ENCODE results near the gene KNDC1.
A peak's percentile ranks its signal among the peaks of the same experiment; 100 is the strongest.

KNDC1 gene

DNA sequence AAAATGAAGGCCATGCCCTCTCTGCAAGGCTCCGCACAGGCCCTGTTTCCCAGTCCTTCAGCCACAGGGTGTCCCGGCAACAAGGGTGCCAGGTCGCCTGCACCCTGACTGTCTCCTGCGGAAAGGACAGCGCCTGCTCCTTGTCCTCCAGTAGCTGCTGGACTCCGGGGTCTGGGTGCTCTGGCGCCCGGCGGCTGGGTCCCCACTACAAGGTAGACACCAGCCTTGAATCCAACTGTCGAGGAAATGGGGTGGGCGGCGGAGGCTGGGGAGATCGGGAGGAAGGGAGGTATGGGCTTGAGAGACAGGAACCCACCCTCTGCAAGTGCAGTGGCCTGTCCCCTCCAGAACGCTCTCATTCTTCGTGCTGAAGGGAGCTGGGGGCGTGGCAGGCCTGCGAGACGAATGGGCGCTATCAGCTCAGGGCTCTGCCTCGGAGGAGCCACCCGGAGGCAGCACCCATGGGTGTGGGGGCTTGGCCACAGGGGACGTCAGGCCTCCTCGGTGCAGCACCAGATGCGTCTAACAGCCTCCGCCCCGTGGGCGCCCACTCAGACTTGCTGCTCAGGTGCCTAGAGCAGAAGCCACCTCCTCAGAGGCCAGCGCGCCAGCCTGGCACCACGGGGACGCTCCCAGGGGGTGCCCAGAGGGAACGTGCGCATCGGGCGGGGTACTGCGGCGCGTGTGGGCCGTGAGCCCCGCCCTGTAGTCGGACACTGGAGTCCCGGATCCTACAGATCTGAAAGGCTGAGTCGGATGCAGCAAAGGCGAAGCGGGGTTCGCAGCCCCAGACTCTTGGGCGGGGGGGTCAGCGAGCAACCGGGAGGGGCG, 101.1 kb downstream of the KNDC1 start (continued):
- TF ChIP-seq, protein P1, sequence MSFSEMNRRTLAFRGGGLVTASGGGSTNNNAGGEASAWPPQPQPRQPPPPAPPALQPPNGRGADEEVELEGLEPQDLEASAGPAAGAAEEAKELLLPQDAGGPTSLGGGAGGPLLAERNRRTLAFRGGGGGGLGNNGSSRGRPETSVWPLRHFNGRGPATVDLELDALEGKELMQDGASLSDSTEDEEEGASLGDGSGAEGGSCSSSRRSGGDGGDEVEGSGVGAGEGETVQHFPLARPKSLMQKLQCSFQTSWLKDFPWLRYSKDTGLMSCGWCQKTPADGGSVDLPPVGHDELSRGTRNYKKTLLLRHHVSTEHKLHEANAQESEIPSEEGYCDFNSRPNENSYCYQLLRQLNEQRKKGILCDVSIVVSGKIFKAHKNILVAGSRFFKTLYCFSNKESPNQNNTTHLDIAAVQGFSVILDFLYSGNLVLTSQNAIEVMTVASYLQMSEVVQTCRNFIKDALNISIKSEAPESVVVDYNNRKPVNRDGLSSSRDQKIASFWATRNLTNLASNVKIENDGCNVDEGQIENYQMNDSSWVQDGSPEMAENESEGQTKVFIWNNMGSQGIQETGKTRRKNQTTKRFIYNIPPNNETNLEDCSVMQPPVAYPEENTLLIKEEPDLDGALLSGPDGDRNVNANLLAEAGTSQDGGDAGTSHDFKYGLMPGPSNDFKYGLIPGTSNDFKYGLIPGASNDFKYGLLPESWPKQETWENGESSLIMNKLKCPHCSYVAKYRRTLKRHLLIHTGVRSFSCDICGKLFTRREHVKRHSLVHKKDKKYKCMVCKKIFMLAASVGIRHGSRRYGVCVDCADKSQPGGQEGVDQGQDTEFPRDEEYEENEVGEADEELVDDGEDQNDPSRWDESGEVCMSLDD (tag by site-specific recombination; IDR thresholded peaks at IDR 0.05): peak; percentile 73; the same call in 1 of the 2 replicates
- TF ChIP-seq EGR2 (tag by site-specific recombination; IDR thresholded peaks at IDR 0.05; ENCODE audit: low read depth): peak; percentile 70
- peak; percentile 88 for TF ChIP-seq KLF1 (tag by site-specific recombination; IDR thresholded peaks at IDR 0.05)
- TF ChIP-seq ZBTB17 (tag by site-specific recombination; IDR thresholded peaks at IDR 0.05): 0 out of 2 replicates have a peak, but pooled peaks have one; percentile 13
- TF ChIP-seq, protein P2, sequence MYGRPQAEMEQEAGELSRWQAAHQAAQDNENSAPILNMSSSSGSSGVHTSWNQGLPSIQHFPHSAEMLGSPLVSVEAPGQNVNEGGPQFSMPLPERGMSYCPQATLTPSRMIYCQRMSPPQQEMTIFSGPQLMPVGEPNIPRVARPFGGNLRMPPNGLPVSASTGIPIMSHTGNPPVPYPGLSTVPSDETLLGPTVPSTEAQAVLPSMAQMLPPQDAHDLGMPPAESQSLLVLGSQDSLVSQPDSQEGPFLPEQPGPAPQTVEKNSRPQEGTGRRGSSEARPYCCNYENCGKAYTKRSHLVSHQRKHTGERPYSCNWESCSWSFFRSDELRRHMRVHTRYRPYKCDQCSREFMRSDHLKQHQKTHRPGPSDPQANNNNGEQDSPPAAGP (tag by site-specific recombination; IDR thresholded peaks at IDR 0.05): peak; percentile 59; the same call in 1 of the 2 replicates

DNA sequence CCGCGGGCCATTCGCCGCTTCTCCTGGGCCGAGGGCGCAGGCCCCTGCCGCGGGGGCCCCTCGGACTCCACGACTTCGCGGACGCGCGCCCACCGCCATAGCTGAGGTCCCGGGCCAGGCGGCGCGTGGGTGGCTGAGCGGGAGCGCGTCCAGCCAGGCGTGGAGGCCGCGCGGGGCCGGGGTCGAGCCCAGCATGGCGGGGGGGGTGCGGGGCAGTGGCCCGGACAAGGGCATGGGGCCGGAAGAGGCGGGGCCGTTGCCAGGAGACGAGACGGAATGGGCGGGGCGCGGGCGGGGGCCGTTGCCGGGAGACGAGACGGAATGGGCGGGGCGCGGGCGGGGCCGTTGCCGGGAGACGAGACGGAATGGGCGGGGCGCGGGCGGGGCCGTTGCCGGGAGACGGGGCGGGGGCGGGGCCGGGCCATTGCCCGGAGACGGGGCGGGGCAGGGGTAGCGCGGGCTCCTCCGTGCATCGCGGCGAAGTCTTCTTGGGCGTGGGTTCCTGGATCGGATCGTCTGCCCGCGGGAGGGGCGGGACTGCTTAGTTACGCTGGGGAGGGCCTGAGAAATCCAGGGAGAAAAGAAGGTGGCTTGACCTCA, 101.8 kb downstream of the KNDC1 start:
- POLR2A ChIA-PET: no interaction called here
- Histone ChIP-seq H3K4me1 (ENCODE audit: control insufficient read depth, insufficient read depth, low read length) (peaks cover 3% of the 10 kb centered on the region), H3K27ac (ENCODE audit: extremely low read depth, low read depth, low read length) (peak overlapping the region; percentile 37; the same call in 1 of the 2 replicates), H3K4me3 (ENCODE audit: low read depth, low read length) (peak overlapping the region; percentile 60), H3K9me3 (ENCODE audit: control insufficient read depth, insufficient read depth, low read depth, low read length) (no peaks in the 10 kb centered on the region), H3K36me3 (ENCODE audit: control insufficient read depth in 2 of 2, insufficient read depth in 1 of 2, low read length in 2 of 2) (no peaks in the 10 kb centered on the region)
- CTCF ChIA-PET: interaction anchor here (0.6 kb wide), 1 partner anchor 293 kb away, joined by 3 read pairs; no protein-coding TSS in a partner anchor
- no peak for TF ChIP-seq HOXC10 (CRISPR knock-in tag; IDR thresholded peaks at IDR 0.05)
- TF ChIP-seq, protein P3, sequence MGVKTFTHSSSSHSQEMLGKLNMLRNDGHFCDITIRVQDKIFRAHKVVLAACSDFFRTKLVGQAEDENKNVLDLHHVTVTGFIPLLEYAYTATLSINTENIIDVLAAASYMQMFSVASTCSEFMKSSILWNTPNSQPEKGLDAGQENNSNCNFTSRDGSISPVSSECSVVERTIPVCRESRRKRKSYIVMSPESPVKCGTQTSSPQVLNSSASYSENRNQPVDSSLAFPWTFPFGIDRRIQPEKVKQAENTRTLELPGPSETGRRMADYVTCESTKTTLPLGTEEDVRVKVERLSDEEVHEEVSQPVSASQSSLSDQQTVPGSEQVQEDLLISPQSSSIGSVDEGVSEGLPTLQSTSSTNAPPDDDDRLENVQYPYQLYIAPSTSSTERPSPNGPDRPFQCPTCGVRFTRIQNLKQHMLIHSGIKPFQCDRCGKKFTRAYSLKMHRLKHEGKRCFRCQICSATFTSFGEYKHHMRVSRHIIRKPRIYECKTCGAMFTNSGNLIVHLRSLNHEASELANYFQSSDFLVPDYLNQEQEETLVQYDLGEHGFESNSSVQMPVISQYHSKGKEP (tag by site-specific recombination; IDR thresholded peaks at IDR 0.05): no peak
- no peak for TF ChIP-seq MEIS1 (CRISPR knock-in tag; IDR thresholded peaks at IDR 0.05; ENCODE audit: borderline replicate concordance)
- no peak for TF ChIP-seq ZNF501 (tag by site-specific recombination; IDR thresholded peaks at IDR 0.05)
- TF ChIP-seq ZNF174 (tag by site-specific recombination; IDR thresholded peaks at IDR 0.05): no peak
- no peak for TF ChIP-seq ZNF623 (tag by site-specific recombination; IDR thresholded peaks at IDR 0.05)
- TF ChIP-seq ZNF140 (tag by site-specific recombination; IDR thresholded peaks at IDR 0.05): no peak
- no peak for TF ChIP-seq ZBTB21 (tag by site-specific recombination; IDR thresholded peaks at IDR 0.05)
- no peak for TF ChIP-seq ZNF791 (tag by site-specific recombination; IDR thresholded peaks at IDR 0.05)
- TF ChIP-seq, protein P4, sequence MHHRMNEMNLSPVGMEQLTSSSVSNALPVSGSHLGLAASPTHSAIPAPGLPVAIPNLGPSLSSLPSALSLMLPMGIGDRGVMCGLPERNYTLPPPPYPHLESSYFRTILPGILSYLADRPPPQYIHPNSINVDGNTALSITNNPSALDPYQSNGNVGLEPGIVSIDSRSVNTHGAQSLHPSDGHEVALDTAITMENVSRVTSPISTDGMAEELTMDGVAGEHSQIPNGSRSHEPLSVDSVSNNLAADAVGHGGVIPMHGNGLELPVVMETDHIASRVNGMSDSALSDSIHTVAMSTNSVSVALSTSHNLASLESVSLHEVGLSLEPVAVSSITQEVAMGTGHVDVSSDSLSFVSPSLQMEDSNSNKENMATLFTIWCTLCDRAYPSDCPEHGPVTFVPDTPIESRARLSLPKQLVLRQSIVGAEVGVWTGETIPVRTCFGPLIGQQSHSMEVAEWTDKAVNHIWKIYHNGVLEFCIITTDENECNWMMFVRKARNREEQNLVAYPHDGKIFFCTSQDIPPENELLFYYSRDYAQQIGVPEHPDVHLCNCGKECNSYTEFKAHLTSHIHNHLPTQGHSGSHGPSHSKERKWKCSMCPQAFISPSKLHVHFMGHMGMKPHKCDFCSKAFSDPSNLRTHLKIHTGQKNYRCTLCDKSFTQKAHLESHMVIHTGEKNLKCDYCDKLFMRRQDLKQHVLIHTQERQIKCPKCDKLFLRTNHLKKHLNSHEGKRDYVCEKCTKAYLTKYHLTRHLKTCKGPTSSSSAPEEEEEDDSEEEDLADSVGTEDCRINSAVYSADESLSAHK (tag by site-specific recombination; IDR thresholded peaks at IDR 0.05): no peak
- TF ChIP-seq HOXD13 (CRISPR knock-in tag; IDR thresholded peaks at IDR 0.05; ENCODE audit: borderline replicate concordance): no peak
- TF ChIP-seq, protein P1 (tag by site-specific recombination; IDR thresholded peaks at IDR 0.05): no peak
- no peak for TF ChIP-seq REPIN1 (tag by site-specific recombination; IDR thresholded peaks at IDR 0.05; ENCODE audit: low read depth)
- TF ChIP-seq TRIM28 (IDR thresholded peaks at IDR 0.05; ENCODE audit: borderline replicate concordance, low read length): no peak
- TF ChIP-seq ZNF221 (tag by site-specific recombination; IDR thresholded peaks at IDR 0.05; ENCODE audit: borderline replicate concordance): no peak
- TF ChIP-seq SP3 (tag by site-specific recombination; IDR thresholded peaks at IDR 0.05): peak; percentile 25; the same call in 1 of the 2 replicates
- TF ChIP-seq, protein P5, sequence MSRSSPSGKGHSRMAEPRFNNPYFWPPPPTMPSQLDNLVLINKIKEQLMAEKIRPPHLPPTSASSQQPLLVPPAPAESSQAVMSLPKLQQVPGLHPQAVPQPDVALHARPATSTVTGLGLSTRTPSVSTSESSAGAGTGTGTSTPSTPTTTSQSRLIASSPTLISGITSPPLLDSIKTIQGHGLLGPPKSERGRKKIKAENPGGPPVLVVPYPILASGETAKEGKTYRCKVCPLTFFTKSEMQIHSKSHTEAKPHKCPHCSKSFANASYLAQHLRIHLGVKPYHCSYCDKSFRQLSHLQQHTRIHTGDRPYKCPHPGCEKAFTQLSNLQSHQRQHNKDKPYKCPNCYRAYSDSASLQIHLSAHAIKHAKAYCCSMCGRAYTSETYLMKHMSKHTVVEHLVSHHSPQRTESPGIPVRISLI (tag by site-specific recombination; IDR thresholded peaks at IDR 0.05): no peak
- no peak for TF ChIP-seq YY2 (tag by site-specific recombination; IDR thresholded peaks at IDR 0.05)
- no peak for TF ChIP-seq ZNF266 (tag by site-specific recombination; IDR thresholded peaks at IDR 0.05; ENCODE audit: low read depth)
